GM18499 (cell line): ENCODE measurements around the gene OR7A5.
"Not testable (repeated sequence)": the region's sequence is repeated elsewhere in the genome, so short reads cannot be mapped to it uniquely, and the experiment has no call there.

Experiments used
- ATAC-seq: cut with Tn5 transposase; IDR thresholded peaks from one replicate; pipeline ENCODE4 v1.9.1; 2021; ENCODE audit warnings: moderate number of reproducible peaks; ENCODE audit not compliant: insufficient read depth, unreplicated experiment

Gene OR7A5

DNA sequence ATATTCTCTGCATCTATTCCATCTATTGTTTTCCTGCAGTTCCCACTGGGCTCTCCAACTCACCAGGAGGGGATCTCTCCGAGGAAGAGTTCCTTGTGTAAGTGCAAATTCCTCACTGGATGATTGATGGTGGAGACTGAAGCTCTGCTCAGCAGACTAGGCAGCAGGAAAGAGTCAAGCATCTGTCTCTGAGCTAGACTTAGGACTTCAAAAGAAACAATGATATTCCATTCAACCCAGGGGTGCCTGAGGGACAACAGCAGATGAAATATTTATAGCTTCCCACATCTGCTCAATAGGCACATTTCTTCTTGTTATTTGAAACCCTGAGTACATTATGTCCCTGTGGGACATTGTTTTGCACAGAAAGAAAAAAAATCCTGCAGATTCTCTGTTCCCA is at the start of gene OR7A5, which contains the start of gene OR7C1:
OR7A5 (minus strand) TSS at position 175 of the 400 bp plus-strand sequence. CDS start 6,944 bp downstream, outside the sequence.
OR7C1 (minus strand) TSS at position 175 of the 400 bp plus-strand sequence. CDS start 35,049 bp downstream, outside the sequence.
- no peak for ATAC-seq

DNA sequence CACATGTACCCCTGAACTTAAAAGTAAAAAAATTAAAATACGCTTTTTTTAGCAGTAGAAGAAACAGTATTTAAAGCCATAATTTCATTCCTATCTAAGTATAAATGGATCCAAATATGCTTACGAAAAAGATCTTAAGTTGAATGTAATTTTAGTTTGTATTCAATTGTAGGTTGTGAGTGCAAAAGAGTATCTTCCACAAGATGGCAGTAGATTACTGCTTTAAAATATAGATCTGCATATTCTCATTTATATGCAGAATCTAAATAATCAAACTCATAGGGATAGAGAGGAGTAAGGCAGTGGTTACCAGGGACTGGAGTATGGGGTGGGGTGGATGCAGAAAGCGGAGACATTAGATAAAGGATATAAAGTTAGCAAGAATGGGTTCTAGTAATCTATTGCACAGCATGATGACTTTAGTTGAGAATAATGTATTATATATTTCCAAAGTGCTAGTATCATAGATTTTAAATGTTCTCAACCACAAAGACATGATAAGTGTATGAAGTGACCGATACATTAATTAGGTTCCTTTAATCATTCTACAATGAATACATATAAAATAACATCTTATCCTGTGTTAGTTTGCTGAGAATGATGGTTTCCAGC is 36.7 kb upstream of the OR7A5 start:
- ATAC-seq: no peak

DNA sequence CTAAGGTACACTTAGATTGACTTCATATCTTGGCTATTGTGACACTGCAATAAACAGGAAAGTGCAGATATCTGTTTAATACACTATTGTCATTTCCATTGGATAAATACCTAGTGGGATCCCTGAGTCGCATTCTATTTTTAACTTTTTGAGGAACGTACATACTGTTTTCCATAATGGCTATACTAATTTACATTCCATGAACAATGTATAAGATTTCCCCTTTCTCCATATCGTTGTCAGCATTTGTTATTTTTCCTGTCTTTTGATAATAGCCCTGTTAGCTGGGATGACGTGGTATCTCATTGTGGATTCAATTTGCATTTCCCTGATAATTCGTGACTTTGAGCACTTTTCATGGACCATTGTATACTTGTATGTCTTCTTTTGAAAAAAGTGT is 33.5 kb upstream of the OR7A5 start:
- ATAC-seq: no peak

DNA sequence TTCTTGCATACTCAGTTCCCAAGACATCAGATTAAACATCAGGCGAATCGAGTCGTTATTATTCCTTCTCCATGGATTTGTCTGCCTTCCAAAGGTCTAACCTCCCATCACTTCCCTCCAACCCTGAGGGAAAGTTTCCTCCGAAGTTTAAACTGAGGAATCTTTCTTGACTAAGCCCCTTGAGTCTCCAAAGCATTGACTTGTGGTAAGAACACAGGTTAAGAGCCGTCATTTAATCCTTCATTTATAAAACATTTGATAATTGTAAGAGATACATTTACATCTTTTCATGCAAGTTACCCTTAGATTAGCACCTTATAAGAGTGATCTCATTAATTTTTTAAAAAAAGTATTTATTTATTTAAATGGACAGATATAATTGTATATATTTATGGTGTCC is 13.8 kb upstream of the OR7A5 start, which contains the start of gene OR7A10:
OR7A10 (minus strand) TSS at position 101 of the 400 bp plus-strand sequence. CDS start 7,045 bp downstream, outside the sequence.
- ATAC-seq: no peak

DNA sequence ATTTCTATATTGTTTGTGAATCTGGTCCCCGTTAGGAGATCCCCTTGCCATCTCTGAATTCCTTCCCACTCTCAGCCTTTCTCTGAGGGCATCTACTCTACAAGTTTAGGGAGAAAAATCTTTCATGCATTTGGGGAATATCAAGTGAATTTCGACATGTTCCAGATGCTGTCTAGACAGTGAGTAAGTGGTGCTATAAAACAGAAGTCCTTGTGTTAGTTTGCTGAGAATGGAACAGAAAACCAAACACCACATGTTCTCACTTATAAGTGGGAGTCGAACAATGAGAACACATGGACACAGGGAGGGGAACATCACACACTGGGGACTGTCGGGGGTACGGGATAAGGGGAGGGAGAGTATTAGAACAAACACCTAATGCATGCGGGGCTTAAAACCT is 8.6 kb upstream of the OR7A5 start:
- ATAC-seq: no peak

DNA sequence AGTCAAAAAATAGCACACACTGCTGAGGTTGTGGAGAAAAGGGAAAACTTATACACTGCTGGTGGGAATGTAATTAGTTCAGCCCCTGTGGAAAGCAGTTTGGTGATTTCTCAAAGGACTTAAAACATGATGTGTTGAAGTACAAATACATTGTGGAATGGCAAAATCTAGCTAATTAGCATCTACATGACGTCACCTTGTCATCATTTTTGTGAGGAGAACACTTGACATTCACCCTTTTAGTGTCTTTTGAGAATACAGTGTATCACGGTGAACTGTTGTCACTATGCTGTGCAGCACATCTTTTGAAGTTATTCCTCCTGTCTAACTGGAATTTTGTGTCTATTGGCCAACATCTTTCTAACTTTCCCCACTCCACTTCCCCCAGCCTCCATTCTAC is 8.2 kb upstream of the OR7A5 start:
- ATAC-seq: no peak

DNA sequence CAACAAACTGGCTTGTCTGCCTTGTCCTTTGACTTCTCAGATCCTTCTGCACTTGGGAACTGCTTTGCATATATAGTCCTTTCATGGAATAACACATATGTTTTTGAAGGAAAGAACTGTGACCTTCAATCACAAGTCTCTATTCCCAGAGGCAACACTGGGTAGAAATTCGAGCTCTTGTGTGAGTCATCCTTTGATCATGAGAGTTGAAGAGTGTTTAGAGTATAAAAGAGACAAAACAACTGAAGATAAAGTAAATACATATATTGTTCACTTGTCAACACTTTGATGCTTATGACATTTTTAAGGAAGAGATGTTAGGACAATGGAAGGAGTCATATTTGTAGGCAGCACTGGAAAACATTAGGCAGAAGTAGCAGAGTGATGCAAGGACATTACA is 5.2 kb upstream of the OR7A5 start:
- no peak for ATAC-seq

DNA sequence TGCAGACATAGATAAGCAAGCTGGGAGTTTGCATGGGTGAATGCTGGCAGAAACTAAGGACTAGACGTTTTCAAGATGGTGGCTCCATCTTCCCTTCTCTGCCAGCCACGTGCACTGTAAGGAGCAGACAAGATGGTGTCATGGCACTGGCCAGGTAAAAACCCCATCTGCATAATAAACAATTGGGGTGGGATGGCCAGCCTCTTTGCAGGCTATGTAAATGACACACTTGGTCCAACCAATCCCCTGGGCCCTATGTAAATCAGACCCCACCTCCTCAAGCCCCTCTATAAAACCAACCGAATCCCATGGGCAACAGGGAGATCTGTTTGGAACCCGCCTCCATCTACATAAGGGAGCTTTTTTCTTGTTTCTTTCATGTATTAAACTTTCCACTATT is 2.4 kb upstream of the OR7A5 start:
- no peak for ATAC-seq

DNA sequence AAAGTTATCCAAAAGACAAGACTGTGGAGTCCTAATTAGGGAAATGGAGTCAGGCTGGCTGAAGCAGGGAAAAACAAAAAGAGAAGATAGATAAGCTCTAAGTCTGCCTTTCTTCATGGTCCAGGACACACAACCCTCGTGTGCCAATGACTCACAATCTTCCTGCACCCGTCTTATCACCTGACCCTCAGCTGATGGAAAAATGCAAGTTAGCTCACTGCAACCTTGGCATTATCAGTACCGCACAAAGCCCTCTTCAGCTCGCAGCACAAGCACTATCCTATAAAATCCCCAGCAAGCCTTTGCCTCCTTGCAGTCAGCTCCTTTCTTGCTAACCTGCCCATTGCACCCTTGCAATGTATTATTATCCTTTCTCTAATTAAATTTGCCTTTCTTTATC is 4.3 kb downstream of the OR7A5 start:
- ATAC-seq: no peak

DNA sequence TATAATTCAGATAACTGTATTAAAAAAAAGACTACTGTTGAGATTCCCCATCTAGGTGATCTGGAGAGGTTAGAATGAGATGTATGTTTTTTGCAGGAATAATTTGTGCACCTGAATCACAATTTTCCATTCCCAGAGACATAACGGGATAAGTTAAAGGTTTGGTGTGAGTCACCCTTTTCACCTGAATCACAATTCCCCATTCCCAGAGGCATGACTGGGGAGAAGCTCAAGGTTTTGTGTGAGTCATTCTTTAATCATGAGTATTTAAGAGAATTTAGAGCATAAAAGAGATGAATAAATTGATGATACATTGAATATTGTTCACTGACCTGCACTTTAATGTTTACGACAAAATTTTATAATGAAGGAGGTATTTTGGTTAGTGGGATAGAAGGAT is 9.0 kb downstream of the OR7A5 start:
- no peak for ATAC-seq

DNA sequence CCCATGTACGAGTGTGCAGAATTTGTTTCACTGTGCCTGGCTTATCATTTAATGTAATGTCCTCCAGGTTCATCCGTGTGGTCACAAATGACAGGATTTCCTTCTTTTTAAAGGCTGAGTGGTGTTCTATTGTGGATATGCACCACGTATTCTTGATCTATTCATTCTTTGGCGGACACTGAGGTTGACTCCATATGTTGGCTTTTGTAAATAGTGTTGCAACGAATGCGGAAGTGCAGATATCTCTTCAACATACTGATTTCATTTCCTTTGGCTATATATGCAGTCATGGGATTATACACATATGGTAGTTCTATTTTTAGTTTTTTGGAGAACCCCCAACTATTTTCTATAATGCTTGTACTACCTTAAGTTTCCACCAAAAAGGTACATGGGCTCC is 13.0 kb downstream of the OR7A5 start:
- ATAC-seq: no peak

DNA sequence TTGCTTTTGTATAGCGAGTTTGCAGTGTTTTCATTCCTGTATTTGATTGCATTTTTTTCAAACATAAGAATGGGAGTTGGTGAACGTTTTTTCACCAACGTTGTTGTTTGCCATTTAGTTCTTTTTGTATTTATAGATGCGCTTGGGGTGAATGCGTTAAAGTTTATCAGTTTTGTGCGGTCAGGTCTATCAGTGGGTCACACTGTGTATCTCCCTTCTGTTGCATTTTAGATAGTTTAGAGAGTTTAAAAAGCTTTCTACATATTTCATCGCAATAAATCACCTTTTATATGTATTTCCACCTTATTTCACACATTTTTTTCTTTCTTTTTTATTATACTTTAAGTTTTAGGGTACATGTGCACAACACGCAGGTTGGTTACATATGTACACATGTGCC is 16.4 kb downstream of the OR7A5 start:
- ATAC-seq: no peak

DNA sequence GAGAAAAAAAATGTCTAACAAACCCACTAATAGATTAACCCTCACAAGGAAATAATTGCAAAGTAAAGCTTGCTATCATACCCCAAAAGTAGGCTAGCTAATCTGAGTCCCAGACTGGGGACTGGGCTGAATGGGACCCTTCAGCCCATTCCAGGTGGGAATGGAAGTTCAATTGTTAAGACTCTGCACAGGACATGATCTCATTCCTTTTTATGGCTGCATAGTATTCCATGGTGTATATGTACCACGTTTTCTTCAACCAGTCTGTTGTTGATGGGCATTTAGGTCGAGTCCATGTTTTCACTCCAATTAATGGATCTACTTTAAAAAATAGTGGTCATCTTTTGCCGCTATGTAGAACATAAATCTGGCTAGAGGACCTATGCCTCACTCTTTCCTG is 17.9 kb downstream of the OR7A5 start:
- ATAC-seq: no peak

DNA sequence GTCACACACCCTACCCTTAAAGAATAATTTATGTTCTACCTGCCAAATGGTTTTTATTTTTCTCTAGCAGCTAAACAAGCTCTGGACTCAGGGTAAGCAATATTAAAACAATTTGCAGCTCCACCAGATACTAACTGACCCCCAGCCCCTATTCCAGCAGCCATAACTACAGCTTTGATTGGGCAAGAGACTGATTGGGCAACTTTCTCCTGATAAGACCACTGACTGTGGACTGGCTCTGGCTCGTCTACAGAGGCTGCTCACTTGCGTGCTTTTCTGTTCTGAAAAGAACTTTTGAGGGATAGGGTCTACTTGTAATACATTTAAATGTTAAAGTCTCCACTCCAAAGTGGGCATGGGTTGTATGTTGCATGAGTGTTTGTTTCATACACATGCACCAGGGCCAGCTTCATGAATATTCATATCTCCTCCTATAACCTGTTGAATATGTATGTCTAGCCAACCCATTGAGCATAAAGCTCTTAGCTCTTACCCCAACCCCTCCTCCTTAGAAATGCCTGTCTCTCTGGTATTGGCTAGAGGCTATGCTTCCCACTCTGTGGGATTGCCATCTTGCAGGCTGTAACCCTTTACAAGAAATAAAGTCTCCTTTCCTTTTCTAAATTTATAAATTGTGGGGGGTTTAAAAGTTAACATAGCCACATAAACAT is 19.9 kb downstream of the OR7A5 start:
- no peak for ATAC-seq

DNA sequence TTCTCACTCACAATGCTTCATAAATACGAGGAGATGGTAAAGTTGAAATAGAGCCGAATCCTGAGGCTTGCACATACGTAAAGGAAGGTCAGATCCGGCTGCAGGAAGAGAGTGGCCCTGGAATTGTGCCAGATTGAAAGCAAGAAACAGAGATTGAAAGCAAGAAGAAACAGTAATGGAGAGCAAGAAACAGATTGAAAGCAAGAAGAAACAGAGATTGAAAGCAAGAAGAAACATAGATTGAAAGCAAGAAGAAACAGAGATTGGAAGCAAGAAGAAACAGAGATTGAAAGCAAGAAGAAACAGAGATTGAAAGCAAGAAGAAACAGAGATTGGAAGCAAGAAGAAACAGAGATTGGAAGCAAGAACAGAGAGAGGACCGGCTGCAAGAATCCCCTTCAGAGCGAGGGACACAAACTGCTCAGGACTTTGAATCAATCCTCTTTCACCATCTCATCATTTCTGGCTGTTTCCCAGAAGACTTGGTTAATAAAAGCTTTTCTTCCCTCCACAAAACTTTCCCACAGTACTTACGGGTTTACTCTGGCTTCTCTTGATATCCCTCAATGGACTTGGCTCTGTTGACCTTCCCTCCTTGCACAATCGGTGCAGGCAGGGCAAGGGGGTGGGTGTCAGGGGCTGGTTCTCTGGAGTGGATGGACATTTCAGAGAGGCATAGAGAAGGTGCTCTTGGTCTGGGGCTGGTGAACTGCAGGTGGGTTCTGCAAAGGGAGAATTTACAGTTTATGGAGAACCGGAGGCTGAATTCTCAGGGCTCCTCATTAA is 25.5 kb downstream of the OR7A5 start:
- ATAC-seq: no peak

DNA sequence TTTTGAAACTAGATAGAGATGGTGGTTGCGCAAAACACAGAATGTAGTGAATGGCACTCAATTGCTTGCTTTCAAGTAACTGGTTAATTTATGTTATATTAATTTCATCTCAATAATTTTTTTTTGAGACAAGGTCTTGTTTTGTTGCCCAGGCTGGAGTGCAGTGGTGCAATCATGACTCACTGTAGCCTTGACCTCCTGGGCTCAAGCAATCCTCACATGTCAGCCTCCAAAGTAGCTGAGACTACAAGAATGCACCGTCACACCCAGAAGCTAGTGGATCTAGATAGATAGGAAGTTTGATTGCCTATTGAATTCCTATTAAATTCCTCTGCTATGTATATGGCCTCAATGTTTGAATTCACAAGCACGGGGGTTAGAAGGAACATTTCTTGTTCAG is 30.2 kb downstream of the OR7A5 start:
- ATAC-seq: no peak

DNA sequence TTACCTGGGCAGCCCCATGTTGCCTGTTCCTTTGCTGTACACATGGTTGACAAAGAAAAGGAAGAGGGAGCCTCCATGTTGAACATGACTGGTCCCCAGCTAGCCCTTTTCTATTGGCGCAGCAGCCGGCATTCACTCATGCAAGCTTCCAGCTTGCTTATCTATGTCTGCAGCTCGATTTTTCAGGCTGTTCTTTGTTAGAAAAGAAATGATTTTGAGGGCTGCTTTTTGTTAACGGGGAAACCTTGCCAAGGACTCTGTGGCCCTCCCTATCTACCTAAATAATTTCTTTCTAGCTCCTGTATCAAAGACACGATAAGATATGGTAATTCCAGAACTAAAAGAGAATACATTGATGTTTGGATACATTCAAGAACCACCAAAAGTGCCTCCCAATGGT is 36.2 kb downstream of the OR7A5 start:
- ATAC-seq: no peak

DNA sequence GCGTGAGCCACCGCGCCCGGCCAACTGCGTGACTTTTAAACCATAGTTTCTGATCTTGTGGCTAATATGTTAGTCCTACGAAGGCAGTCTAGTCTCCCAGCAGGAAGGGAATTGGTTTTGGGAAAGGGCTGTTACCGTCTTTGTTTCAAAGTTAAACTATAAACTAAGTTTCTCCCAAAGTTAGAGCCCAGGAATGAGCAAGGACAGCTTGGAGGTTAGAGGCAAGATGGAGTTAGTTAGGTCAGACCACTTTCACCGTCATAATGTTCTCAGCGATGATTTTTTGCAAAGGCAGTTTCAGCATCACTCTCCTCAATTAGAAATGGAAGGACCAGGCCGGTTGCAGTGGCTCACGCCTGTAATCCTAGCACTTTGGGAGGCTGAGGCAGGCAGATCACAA is 39.0 kb downstream of the OR7A5 start:
- ATAC-seq: no peak

DNA sequence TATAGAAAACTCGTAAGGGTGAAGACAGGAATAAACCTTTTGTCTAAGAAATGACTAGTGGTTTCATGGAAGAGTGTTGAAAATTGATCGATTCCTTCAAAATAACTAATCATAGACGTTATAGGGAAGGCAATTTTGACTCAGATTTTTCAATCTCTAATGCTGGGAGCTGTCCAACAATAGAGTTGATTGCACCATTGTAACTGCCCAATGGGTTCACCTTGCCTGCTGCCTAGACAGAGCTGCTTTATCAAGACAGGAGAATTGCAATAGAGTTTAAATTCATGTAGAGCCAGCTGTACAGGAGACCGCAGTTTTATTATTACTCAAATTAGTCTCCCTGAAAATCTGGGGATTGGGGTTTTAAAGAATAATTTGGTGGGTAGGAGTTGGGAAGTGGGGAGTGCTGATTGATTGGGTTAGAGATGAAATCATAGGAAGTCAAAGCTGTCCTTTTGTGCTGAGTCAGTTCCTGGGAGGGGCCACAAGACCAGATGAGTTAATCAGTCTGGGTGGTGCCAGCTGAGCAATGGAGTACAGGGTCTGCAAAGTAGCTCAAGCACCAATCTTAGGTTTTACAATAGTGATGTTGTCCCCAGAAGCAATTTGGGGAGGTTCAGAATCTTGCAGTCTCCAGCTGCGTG is 39.8 kb downstream of the OR7A5 start:
- ATAC-seq: no peak

DNA sequence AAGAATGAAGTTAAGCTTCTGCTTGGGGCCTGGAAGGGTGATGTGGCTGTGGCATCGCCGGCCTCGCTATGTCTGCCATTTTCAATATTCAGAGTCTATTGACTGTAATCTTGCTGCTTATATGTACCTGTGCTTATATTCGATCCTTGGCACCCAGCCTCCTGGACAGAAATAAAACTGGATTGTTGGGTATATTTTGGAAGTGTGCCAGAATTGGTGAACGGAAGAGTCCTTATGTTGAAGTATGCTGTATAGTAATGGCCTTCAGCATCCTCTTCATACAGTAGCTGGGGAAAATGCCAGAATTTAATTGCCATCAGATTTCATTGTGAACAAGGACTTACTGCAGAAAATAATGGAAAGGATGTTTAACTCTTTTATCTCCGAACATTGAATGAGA is 42.7 kb downstream of the OR7A5 start:
- ATAC-seq: not testable (repeated sequence)

DNA sequence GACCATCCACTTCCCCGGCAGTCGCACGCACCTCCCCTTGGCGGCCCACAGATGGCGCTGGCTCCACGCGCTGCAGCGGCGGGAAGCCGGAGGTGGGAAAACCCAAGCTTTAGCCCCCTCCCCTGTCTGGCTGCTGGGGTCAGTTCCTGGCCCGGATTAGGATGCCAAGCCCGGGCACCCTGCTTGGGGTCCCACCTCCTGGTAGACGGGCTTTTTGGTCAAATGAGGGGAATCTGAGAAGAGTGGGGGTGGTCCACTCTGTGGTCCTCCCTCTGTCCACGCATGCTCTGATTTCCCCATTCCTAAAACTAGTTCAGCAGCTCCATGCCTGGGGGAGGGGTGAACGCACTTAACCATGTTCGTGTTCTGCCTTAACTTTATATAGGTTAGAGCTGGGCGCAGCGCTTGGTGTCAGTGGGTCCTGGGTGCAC is 48.5 kb downstream of the OR7A5 start:
- no peak for ATAC-seq
